ENCODE data around the gene RAB17.

RAB17 gene

GRCh38 chr2:237637429-237638135 is 47.0 kb upstream of the RAB17 start:
- no peaks in the 10 kb centered on the region for H3K27me3 ChIP-seq (ENCODE audit: control insufficient read depth, insufficient read depth, low read length)
- peaks cover 73% of the 10 kb centered on the region for H3K79me2 ChIP-seq
- H3K4me2 ChIP-seq (ENCODE audit: low read length), result peak overlapping the region; percentile 18
- H3K4me3 ChIP-seq (ENCODE audit: low read depth, low read length), result no peak overlapping the region
- no peaks in the 10 kb centered on the region for H3K9me3 ChIP-seq (ENCODE audit: control insufficient read depth, low read length)
- H3K9ac ChIP-seq, result no peak overlapping the region
- H3K27ac ChIP-seq, result peak overlapping the region; percentile 76
- TF ChIP-seq, protein P1, sequence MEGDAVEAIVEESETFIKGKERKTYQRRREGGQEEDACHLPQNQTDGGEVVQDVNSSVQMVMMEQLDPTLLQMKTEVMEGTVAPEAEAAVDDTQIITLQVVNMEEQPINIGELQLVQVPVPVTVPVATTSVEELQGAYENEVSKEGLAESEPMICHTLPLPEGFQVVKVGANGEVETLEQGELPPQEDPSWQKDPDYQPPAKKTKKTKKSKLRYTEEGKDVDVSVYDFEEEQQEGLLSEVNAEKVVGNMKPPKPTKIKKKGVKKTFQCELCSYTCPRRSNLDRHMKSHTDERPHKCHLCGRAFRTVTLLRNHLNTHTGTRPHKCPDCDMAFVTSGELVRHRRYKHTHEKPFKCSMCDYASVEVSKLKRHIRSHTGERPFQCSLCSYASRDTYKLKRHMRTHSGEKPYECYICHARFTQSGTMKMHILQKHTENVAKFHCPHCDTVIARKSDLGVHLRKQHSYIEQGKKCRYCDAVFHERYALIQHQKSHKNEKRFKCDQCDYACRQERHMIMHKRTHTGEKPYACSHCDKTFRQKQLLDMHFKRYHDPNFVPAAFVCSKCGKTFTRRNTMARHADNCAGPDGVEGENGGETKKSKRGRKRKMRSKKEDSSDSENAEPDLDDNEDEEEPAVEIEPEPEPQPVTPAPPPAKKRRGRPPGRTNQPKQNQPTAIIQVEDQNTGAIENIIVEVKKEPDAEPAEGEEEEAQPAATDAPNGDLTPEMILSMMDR (IDR thresholded peaks at IDR 0.05), result no peak
- H3K4me1 ChIP-seq, result peaks cover 32% of the 10 kb centered on the region
- H3K36me3 ChIP-seq (ENCODE audit: control insufficient read depth, insufficient read depth, low read length), result no peaks in the 10 kb centered on the region
- no peak overlapping the region for H2AFZ ChIP-seq

- Histone ChIP-seq H3K9me3 (ENCODE audit: control insufficient read depth, low read length) (no peaks in the 10 kb centered on the region), H3K4me1 (peaks cover 32% of the 10 kb centered on the region), H3K27ac (peak overlapping the region; percentile 76), H3K4me2 (ENCODE audit: low read length) (no peak overlapping the region), H2AFZ (no peak overlapping the region), H3K4me3 (ENCODE audit: low read depth, low read length) (no peak overlapping the region), H3K27me3 (ENCODE audit: control insufficient read depth, insufficient read depth, low read length) (no peaks in the 10 kb centered on the region), H3K9ac (no peak overlapping the region), H3K36me3 (ENCODE audit: control insufficient read depth, insufficient read depth, low read length) (no peaks in the 10 kb centered on the region), H3K79me2 (peaks cover 74% of the 10 kb centered on the region)
- TF ChIP-seq, protein P1 (IDR thresholded peaks at IDR 0.05), result no peak
Measured at GRCh38 chr2:237636578-237636977, 46.0 kb upstream of the RAB17 start.

GRCh38 chr2:237633061-237633561 is 42.6 kb upstream of the RAB17 start:
- H3K4me1 ChIP-seq, result peaks cover 27% of the 10 kb centered on the region
- H3K27ac ChIP-seq, result no peak overlapping the region

DNA sequence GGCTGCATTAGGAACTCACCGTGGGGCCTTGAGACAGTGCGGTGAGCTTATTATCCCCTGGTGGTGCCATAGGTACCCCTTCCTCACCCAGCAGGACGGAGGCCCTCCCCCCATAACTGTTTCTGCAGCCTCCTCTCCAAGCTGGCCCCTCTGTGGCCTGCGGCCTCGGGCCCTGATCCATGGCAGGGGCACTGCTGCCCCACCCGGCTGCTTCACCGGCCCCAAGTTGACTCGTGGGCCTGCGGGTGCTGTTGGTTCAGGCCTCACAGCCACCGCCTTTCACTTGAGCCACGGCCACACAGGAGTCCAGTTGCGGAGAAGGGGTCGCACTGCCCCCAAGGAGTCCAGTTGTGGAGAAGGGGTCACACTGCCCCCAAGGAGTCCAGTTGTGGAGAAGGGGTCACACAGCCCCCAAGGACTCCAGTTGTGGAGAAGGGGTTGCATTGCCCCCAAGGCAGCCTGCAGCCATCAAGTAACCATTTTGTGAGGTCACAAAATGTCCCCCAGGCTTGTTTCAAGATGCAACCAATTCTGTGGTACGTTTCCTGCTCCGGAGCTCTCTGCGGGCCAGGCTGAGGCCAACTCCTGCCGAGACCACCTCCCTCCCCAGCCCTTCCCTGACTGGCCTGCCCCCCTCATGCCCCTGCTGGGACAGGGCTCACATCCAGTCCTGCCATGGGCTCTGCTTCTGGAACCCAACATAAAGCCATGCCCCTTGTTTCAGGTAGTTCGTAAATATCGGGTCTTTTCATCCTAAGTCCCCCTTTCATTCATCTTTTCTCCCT is 41.5 kb upstream of the RAB17 start:
- Histone ChIP-seq H3K27me3 (ENCODE audit: control insufficient read depth, insufficient read depth, low read length) (no peaks in the 10 kb centered on the region), H3K4me1 (peaks cover 18% of the 10 kb centered on the region), H3K9ac (no peak overlapping the region), H3K27ac (no peak overlapping the region), H3K36me3 (ENCODE audit: control insufficient read depth, insufficient read depth, low read length) (no peaks in the 10 kb centered on the region), H3K4me2 (ENCODE audit: low read length) (no peak overlapping the region), H3K4me3 (ENCODE audit: low read depth, low read length) (no peak overlapping the region), H3K79me2 (peaks cover 54% of the 10 kb centered on the region), H2AFZ (no peak overlapping the region), H3K9me3 (ENCODE audit: control insufficient read depth, low read length) (no peaks in the 10 kb centered on the region)
- TF ChIP-seq, protein P1 (IDR thresholded peaks at IDR 0.05), result no peak

More at GRCh38 chr2:237633061-237633561, 42.6 kb upstream of the RAB17 start:
- Histone ChIP-seq H2AFZ (no peak overlapping the region), H3K4me3 (ENCODE audit: low read depth, low read length) (no peak overlapping the region), H3K36me3 (ENCODE audit: control insufficient read depth, insufficient read depth, low read length) (no peaks in the 10 kb centered on the region), H3K79me2 (peaks cover 54% of the 10 kb centered on the region), H3K9ac (no peak overlapping the region), H3K27me3 (ENCODE audit: control insufficient read depth, insufficient read depth, low read length) (no peaks in the 10 kb centered on the region), H3K9me3 (ENCODE audit: control insufficient read depth, low read length) (no peaks in the 10 kb centered on the region), H3K4me2 (ENCODE audit: low read length) (no peak overlapping the region)
- TF ChIP-seq, protein P1 (IDR thresholded peaks at IDR 0.05), result no peak

All from parathyroid adenoma (tissue), 2 donors.